ENCODE data around the gene MRPL57.
A peak's percentile ranks its signal among the peaks of the same experiment; 100 is the strongest.
"Not testable (repeated sequence)": the region's sequence is repeated elsewhere in the genome, so short reads cannot be mapped to it uniquely, and the experiment has no call there.

The MRPL57 gene

DNA sequence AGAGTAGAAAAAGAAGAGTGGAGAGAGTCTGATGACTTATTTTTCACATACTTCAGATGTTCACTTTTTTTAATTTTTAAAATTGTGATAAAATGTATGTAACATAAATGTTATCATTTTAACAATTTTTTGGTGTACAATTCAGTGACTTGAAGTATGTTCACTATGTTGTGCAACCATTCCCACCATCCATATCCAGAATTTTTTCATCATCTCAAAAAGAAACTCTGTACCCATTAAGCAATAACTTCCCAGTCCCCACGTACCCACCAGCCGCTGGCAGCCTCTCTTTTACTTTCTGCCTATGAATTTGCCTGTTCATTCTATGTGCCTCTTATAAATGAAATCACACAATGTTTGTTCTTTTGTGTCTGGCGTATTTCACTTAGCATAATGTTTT, 43.4 kb upstream of the MRPL57 start (continued):
- TF ChIP-seq ZNF19 (tag by site-specific recombination; IDR thresholded peaks at IDR 0.05; ENCODE audit: low read depth): no peak

DNA sequence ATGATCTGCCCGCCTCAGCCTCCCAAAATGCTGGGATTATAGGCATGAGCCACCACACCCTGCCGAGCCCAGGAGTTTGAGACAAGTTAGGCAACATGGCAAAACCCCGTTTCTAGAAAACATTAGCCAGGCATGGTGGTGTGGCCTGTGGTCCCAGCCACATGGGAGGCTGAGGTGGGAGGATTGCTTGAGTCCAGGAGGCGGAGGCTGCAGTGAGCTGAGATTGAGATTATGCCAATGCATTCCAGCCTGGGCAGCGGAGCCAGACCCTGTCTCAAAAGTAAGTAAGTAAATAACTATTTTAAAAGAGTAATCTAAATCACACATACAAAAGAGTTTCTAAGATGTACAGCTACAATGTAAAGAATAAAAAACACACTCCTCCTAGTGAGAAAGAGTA, 42.0 kb upstream of the MRPL57 start:
- ChIA-PET CTCF (interaction anchor here (0.5 to 1.7 kb wide), 2 partner anchors 192 to 199 kb away, joined by 3 to 5 read pairs; no protein-coding TSS in a partner anchor), POLR2A (no interaction called here)
- TF ChIP-seq ZNF658 (tag by site-specific recombination; IDR thresholded peaks at IDR 0.05) (no peak), KLF1 (tag by site-specific recombination; IDR thresholded peaks at IDR 0.05) (0 out of 2 replicates have a peak, but pooled peaks have one; percentile 16)
- no peaks in the 10 kb centered on the region for H3K9me3 ChIP-seq (ENCODE audit: control insufficient read depth, insufficient read depth, low read depth, low read length)
- H3K4me3 ChIP-seq (ENCODE audit: low read depth, low read length): no peak overlapping the region
- H3K4me1 ChIP-seq (ENCODE audit: control insufficient read depth, insufficient read depth, low read length): peaks cover 3% of the 10 kb centered on the region; the same call in 1 of the 2 replicates
- no peak overlapping the region for H3K27ac ChIP-seq (ENCODE audit: extremely low read depth, low read depth, low read length)
- H3K36me3 ChIP-seq (ENCODE audit: control insufficient read depth in 2 of 2, insufficient read depth in 1 of 2, low read length in 2 of 2): no peaks in the 10 kb centered on the region

DNA sequence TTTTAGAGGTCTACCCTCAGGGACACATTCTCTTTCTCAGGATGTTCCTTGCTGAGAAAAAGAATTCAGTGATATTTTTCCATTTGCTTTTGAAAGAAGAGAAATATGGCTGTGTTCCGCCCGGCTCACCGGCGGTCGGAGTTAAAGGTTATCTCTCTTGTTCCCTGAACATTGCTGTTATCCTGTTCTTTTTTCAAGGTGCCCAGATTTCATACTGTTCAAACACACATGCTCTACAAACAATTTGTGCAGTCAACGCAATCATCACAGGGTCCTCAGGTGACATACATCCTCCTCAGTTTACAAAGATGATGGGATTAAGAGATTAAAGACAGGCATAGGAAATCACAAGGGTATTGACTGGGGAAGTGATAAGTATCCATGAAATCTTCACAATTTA, 40.6 kb upstream of the MRPL57 start:
- H3K4me3 ChIP-seq (ENCODE audit: low read depth, low read length); H3K9me3 ChIP-seq (ENCODE audit: control insufficient read depth, insufficient read depth, low read depth, low read length); H3K4me1 ChIP-seq (ENCODE audit: control insufficient read depth, insufficient read depth, low read length); H3K27ac ChIP-seq (ENCODE audit: extremely low read depth, low read depth, low read length); CTCF ChIA-PET; POLR2A ChIA-PET; H3K36me3 ChIP-seq (ENCODE audit: control insufficient read depth in 2 of 2, insufficient read depth in 1 of 2, low read length in 2 of 2): not testable (repeated sequence)

DNA sequence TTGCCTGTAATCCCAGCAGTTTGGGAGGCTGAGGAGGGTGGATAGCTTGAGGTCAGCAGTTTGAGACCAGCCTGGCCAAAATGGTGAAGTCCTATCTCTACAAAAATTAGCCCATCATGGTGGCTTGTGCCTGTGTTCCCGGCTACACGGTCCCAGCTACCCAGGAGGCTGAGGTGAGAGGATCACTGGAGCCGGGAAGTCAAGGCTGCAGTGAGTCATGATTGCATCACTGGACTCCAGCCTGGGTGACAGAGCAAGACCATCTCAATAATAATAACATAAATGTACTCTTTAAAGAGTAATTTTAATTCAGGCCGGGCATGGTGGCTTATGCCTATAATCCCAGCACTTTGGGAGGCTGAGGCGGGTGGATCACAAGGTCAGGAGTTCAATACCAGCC, 38.8 kb upstream of the MRPL57 start:
- ChIA-PET CTCF (interaction anchor here (1.0 kb wide), 1 partner anchor 213 kb away, joined by 5 read pairs; no protein-coding TSS in a partner anchor), POLR2A (no interaction called here)
- TF ChIP-seq ZNF214 (tag by site-specific recombination; IDR thresholded peaks at IDR 0.05; ENCODE audit: borderline replicate concordance) (no peak), ZFP37 (tag by site-specific recombination; IDR thresholded peaks at IDR 0.05) (no peak), SP3 (tag by site-specific recombination; IDR thresholded peaks at IDR 0.05) (no peak), ZNF600 (tag by site-specific recombination; IDR thresholded peaks at IDR 0.05) (no peak), ZNF146 (tag by site-specific recombination; IDR thresholded peaks at IDR 0.05) (no peak), ZNF292 (tag by site-specific recombination; IDR thresholded peaks at IDR 0.05; ENCODE audit: borderline replicate concordance, low read depth) (no peak), SCRT1 (tag by site-specific recombination; IDR thresholded peaks at IDR 0.05; ENCODE audit: borderline replicate concordance) (no peak), ZSCAN16 (tag by site-specific recombination; IDR thresholded peaks at IDR 0.05) (no peak)
- TF ChIP-seq, protein P1, sequence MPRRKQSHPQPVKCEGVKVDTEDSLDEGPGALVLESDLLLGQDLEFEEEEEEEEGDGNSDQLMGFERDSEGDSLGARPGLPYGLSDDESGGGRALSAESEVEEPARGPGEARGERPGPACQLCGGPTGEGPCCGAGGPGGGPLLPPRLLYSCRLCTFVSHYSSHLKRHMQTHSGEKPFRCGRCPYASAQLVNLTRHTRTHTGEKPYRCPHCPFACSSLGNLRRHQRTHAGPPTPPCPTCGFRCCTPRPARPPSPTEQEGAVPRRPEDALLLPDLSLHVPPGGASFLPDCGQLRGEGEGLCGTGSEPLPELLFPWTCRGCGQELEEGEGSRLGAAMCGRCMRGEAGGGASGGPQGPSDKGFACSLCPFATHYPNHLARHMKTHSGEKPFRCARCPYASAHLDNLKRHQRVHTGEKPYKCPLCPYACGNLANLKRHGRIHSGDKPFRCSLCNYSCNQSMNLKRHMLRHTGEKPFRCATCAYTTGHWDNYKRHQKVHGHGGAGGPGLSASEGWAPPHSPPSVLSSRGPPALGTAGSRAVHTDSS (tag by site-specific recombination; IDR thresholded peaks at IDR 0.05): no peak
- TF ChIP-seq, protein P2, sequence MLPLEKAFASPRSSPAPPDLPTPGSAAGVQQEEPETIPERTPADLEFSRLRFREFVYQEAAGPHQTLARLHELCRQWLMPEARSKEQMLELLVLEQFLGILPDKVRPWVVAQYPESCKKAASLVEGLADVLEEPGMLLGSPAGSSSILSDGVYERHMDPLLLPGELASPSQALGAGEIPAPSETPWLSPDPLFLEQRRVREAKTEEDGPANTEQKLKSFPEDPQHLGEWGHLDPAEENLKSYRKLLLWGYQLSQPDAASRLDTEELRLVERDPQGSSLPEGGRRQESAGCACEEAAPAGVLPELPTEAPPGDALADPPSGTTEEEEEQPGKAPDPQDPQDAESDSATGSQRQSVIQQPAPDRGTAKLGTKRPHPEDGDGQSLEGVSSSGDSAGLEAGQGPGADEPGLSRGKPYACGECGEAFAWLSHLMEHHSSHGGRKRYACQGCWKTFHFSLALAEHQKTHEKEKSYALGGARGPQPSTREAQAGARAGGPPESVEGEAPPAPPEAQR (tag by site-specific recombination; IDR thresholded peaks at IDR 0.05): no peak
- TF ChIP-seq, protein P3, sequence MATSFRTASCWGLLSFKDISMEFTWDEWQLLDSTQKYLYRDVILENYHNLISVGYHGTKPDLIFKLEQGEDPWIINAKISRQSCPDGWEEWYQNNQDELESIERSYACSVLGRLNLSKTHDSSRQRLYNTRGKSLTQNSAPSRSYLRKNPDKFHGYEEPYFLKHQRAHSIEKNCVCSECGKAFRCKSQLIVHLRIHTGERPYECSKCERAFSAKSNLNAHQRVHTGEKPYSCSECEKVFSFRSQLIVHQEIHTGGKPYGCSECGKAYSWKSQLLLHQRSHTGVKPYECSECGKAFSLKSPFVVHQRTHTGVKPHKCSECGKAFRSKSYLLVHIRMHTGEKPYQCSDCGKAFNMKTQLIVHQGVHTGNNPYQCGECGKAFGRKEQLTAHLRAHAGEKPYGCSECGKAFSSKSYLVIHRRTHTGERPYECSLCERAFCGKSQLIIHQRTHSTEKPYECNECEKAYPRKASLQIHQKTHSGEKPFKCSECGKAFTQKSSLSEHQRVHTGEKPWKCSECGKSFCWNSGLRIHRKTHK (tag by site-specific recombination; IDR thresholded peaks at IDR 0.05): no peak
- TF ChIP-seq, protein P4, sequence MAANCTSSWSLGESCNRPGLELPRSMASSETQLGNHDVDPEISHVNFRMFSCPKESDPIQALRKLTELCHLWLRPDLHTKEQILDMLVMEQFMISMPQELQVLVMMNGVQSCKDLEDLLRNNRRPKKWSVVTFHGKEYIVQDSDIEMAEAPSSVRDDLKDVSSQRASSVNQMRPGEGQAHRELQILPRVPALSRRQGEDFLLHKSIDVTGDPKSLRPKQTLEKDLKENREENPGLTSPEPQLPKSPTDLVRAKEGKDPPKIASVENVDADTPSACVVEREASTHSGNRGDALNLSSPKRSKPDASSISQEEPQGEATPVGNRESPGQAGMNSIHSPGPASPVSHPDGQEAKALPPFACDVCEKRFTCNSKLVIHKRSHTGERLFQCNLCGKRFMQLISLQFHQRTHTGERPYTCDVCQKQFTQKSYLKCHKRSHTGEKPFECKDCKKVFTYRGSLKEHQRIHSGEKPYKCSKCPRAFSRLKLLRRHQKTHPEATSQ (tag by site-specific recombination; IDR thresholded peaks at IDR 0.05): no peak
- Histone ChIP-seq H3K9me3 (ENCODE audit: control insufficient read depth, insufficient read depth, low read depth, low read length) (no peaks in the 10 kb centered on the region), H3K27ac (ENCODE audit: extremely low read depth, low read depth, low read length) (no peak overlapping the region), H3K36me3 (ENCODE audit: control insufficient read depth in 2 of 2, insufficient read depth in 1 of 2, low read length in 2 of 2) (peaks cover 0 to 16% of the 10 kb centered on the region in 2 experiments; a peak in 2 of 3 replicates), H3K4me1 (ENCODE audit: control insufficient read depth, insufficient read depth, low read length) (peaks cover 3% of the 10 kb centered on the region; the same call in 1 of the 2 replicates), H3K4me3 (ENCODE audit: low read depth, low read length) (no peak overlapping the region)
